HCT116 (cell line): ENCODE measurements around the gene M6PR. TPM values are rescaled to one million over a fixed set of nuclear protein-coding genes. Genes with fewer than 3 reads are reported as not detected.

ENCODE experiments used
- ATAC-seq: fragments of 200-7000 bp; cut with Tn5 transposase; 2 replicates; pipeline ENCODE4 v1.9.1; 2020; ENCODE audit warnings: mild to moderate bottlenecking, moderate library complexity
- BruUV-seq: library from RNA; stranded (reverse); fragments of 400-500 nt; replicated peaks from 2 replicates; lab custom pipeline; 2021; lab: Mats Ljungman, UMichigan
- CTCF ChIA-PET: fragments of 300-600 bp; sonication (Branson Sonifier 250); formaldehyde crosslinking; loops from one replicate; lab custom pipeline; 2021; ENCODE audit warnings: antibody characterized with exemption; lab: Charles Lee
- POLR2A ChIA-PET: fragments of 300-600, 350-600 bp; sonication (Branson Sonifier 250); formaldehyde crosslinking; loops from one replicate; lab custom pipeline; 2021; ENCODE audit warnings: antibody characterized with exemption; lab: Charles Lee
- RAD21 ChIA-PET, 2 experiments: fragments of 300-600 bp; sonication (Branson Sonifier 250); formaldehyde crosslinking; loops; one replicate each; lab custom pipeline; 2023; ENCODE audit warnings: low total read pairs in 2 of 2; ENCODE audit not compliant: uncharacterized antibody in 2 of 2, unreplicated experiment in 2 of 2, low non-redundant PET in 1 of 2; lab: Charles Lee
- DNase-seq: peaks from one replicate; pipeline ENCODE4 v3.0.0-alpha.2; 2010; ENCODE audit warnings: low read depth, low spot score
- H2AFZ ChIP-seq: fragments of 200-600 bp; shearing (Covaris generic), sonication (generic); 2 replicates; pipeline ENCODE4 v1.6.1; 2017; ENCODE audit warnings: low read depth, mixed run types, mixed read lengths, antibody characterized with exemption, low read length; ENCODE audit not compliant: poor library complexity, severe bottlenecking
- H3K27ac ChIP-seq: 2 replicates; pipeline ENCODE4 v1.5.1; 2012; ENCODE audit warnings: low read depth, low read length
- H3K27me3 ChIP-seq: fragments of 200-600 bp; sonication (generic); 2 replicates; pipeline ENCODE4 v1.6.1; 2016; ENCODE audit warnings: mixed run types, low read length, mixed read lengths; ENCODE audit not compliant: insufficient read depth
- H3K36me3 ChIP-seq, 2 experiments: fragments of 200-500 bp in 1 of 2; fragments of 200-600 bp in 1 of 2; sonication (Bioruptor generic) in 1 of 2; sonication (generic) in 1 of 2; 2 replicates each; pipeline versions ENCODE4 v1.5.1 to v1.6.1; 2014 to 2016; ENCODE audit warnings: low read length in 2 of 2, inconsistent platforms in 1 of 2, mixed read lengths in 1 of 2, mixed run types in 1 of 2; ENCODE audit not compliant: insufficient read depth in 2 of 2, control insufficient read depth in 1 of 2
- H3K4me1 ChIP-seq, 2 experiments: fragments of 200-600 bp in 1 of 2; sonication (generic) in 1 of 2; 2 replicates each; pipeline versions ENCODE4 v1.5.1 to v1.6.1; 2012 to 2017; ENCODE audit warnings: low read length in 2 of 2, inconsistent platforms in 1 of 2, mild to moderate bottlenecking in 1 of 2, mixed read lengths in 1 of 2, mixed run types in 1 of 2, moderate library complexity in 1 of 2; ENCODE audit not compliant: insufficient read depth in 2 of 2, control insufficient read depth in 1 of 2
- H3K4me2 ChIP-seq: fragments of 200-600 bp; sonication (generic); 2 replicates; pipeline ENCODE4 v1.6.1; 2017; ENCODE audit warnings: mixed run types, low read length, mixed read lengths
- H3K4me3 ChIP-seq, 2 experiments: fragments of 200-600 bp in 1 of 2; sonication (generic) in 1 of 2; replicated peaks in 1 of 2; 2 replicates each; pipeline ENCODE4 v1.5.1; 2011 to 2016; ENCODE audit warnings: low read length in 2 of 2, control low read depth in 1 of 2, low read depth in 1 of 2, mild to moderate bottlenecking in 1 of 2, mixed read lengths in 1 of 2, mixed run types in 1 of 2
- H3K79me2 ChIP-seq: fragments of 200-600 bp; sonication (generic); 2 replicates; pipeline ENCODE4 v1.6.1; 2017; ENCODE audit warnings: mild to moderate bottlenecking, mixed run types, low read length, moderate library complexity, mixed read lengths; ENCODE audit not compliant: insufficient read depth
- H3K9ac ChIP-seq: fragments of 200-600 bp; sonication (generic); 2 replicates; pipeline ENCODE4 v1.6.1; 2016; ENCODE audit warnings: low read length, mixed read lengths
- H3K9me2 ChIP-seq: fragments of 200-600 bp; sonication (generic), shearing (Covaris generic); 2 replicates; pipeline ENCODE4 v1.6.1; 2017; ENCODE audit warnings: mixed run types, mild to moderate bottlenecking, moderate library complexity; ENCODE audit not compliant: insufficient read depth
- H3K9me3 ChIP-seq, 2 experiments: fragments of 200-500 bp in 1 of 2; fragments of 200-600 bp in 1 of 2; sonication (Bioruptor generic) in 1 of 2; sonication (generic) in 1 of 2; 2 replicates each; pipeline ENCODE4 v1.6.1; 2014 to 2017; ENCODE audit warnings: low read length in 2 of 2, mixed read lengths in 2 of 2, inconsistent platforms in 1 of 2, low read depth in 1 of 2, mild to moderate bottlenecking in 1 of 2, mixed run types in 1 of 2, moderate library complexity in 1 of 2; ENCODE audit not compliant: control insufficient read depth in 1 of 2, insufficient read depth in 1 of 2
- H4K20me1 ChIP-seq: fragments of 200-600 bp; sonication (generic), shearing (Covaris generic); 2 replicates; pipeline ENCODE4 v1.6.1; 2017; ENCODE audit warnings: mixed run types, mild to moderate bottlenecking, moderate library complexity; ENCODE audit not compliant: insufficient read depth
- CTCF ChIP-seq, 3 experiments: fragments of 200-600 bp in 1 of 3; sonication (generic) in 1 of 3; IDR thresholded peaks in 2 of 3; conservative IDR thresholded peaks in 1 of 3; 2 replicates each; pipeline ENCODE4 v1.5.1; 2012 to 2017; ENCODE audit warnings: low read depth in 2 of 3, low read length in 2 of 3, antibody characterized with exemption in 1 of 3, borderline replicate concordance in 1 of 3, control low read depth in 1 of 3, mild to moderate bottlenecking in 1 of 3, mixed read lengths in 1 of 3, mixed run types in 1 of 3, moderate library complexity in 1 of 3; ENCODE audit not compliant: insufficient read depth in 1 of 3
- EGR1 ChIP-seq: IDR thresholded peaks from 2 replicates; pipeline ENCODE4 v1.6.1; 2012; ENCODE audit warnings: low read depth
- FOSL1 ChIP-seq: IDR thresholded peaks from 2 replicates; pipeline ENCODE4 v1.6.1; 2012; ENCODE audit warnings: low read depth
- JUND ChIP-seq: IDR thresholded peaks from 2 replicates; pipeline ENCODE4 v1.6.1; 2012
- POLR2A ChIP-seq: IDR thresholded peaks from 2 replicates; pipeline ENCODE4 v1.7.0; 2011; ENCODE audit warnings: borderline replicate concordance; ENCODE audit not compliant: insufficient read depth, insufficient read length; ENCODE audit errors: extremely low read depth
- POLR2AphosphoS5 ChIP-seq: IDR thresholded peaks from 2 replicates; pipeline ENCODE4 v1.6.1; 2011; ENCODE audit warnings: mild to moderate bottlenecking, low read depth, low read length, moderate library complexity
- SIN3A ChIP-seq: IDR thresholded peaks from 2 replicates; pipeline ENCODE4 v1.6.1; 2012; ENCODE audit warnings: low read depth
- SP1 ChIP-seq: IDR thresholded peaks from 2 replicates; pipeline ENCODE4 v1.6.1; 2012; ENCODE audit warnings: low read depth
- YY1 ChIP-seq: IDR thresholded peaks from 2 replicates; pipeline ENCODE4 v1.6.1; 2011; ENCODE audit warnings: low read length, low read depth, moderate library complexity, mild to moderate bottlenecking; ENCODE audit not compliant: insufficient replicate concordance; ENCODE audit errors: extremely low read depth
- intact Hi-C: fragments of 100-400 bp; cut with micrococcal nuclease; formaldehyde crosslinking; loops from 2 replicates; pipeline ENCODE4 v1.10.0; 2022
- total RNA-seq: library from RNA; stranded (reverse); gene quantifications from one replicate; pipeline ENCODE4 v1.2.1, GENCODE V29; 2021; ENCODE audit not compliant: unreplicated experiment

The M6PR gene
- total RNA-seq, 1 experiment from 2014 or later: 142 TPM

GRCh38 chr12:8956073-8956472 lies 6.6 kb upstream of the M6PR start:
- no peak overlapping the region for H3K27ac ChIP-seq

More at GRCh38 chr12:8956073-8956472, 6.6 kb upstream of the M6PR start:
- Histone ChIP-seq H3K9ac (no peak overlapping the region), H3K4me3 (no peak overlapping the region), H3K27me3 (no peaks in the 10 kb centered on the region), H4K20me1 (no peaks in the 10 kb centered on the region), H3K4me1 (peaks cover 0 to under 1% of the 10 kb centered on the region in 2 experiments; a peak in 1 of 4 replicates), H3K4me2 (no peak overlapping the region), H3K79me2 (0 out of 2 replicates have a peak, but pooled peaks cover 3% of the 10 kb centered on the region), H2AFZ (no peak overlapping the region), H3K36me3 (0 out of 4 replicates have a peak, but pooled peaks cover 0 to 4% of the 10 kb centered on the region in 2 experiments), H3K9me3 (peaks cover 3 to 5% of the 10 kb centered on the region in 2 experiments; a peak in 2 of 4 replicates), H3K9me2 (no peaks in the 10 kb centered on the region)
- CTCF ChIA-PET: no interaction called here
- POLR2A ChIA-PET: no interaction called here
- intact Hi-C loops: no loop called here
- TF ChIP-seq FOSL1: no peak
- TF ChIP-seq YY1: no peak
- no peak for TF ChIP-seq EGR1
- no peak for TF ChIP-seq JUND
- no peak for TF ChIP-seq SIN3A
- TF ChIP-seq SP1: no peak
- TF ChIP-seq POLR2AphosphoS5: no peak
- no peak for TF ChIP-seq POLR2A
- no peak for TF ChIP-seq CTCF (IDR thresholded peaks at IDR 0.05 in 2 of 3, conservative IDR thresholded peaks at IDR 0.05 in 1 of 3; ENCODE audit: borderline replicate concordance in 1 of 3, insufficient read depth in 1 of 3, low read depth in 2 of 3, low read length in 2 of 3)
- ATAC-seq (no peak), DNase-seq (no peak)
- RAD21 ChIA-PET: no interaction called here
- BruUV-seq: no TSS peak
